Liver (tissue), 3 donors: ENCODE measurements around the gene LGALS8.

Experiments
- CTCF ChIP-seq: fragments of 150-350 bp; IDR thresholded peaks from 2 replicates; pipeline ENCODE4 v1.5.1; 2017; ENCODE audit warnings: improper control_type of control experiment, low read depth, low read length; ENCODE audit not compliant: missing input control
- EGR1 ChIP-seq, 2 donors: IDR thresholded peaks; 2 replicates each; pipeline ENCODE4 v1.6.1; 2016 to 2018; ENCODE audit warnings: antibody characterized with exemption in 2 of 2, low read depth in 2 of 2
- JUND ChIP-seq, 2 donors: IDR thresholded peaks; 2 replicates each; pipeline ENCODE4 v1.6.1; 2016; ENCODE audit warnings: antibody characterized with exemption in 2 of 2
- RAD21 ChIP-seq, 2 donors: IDR thresholded peaks; 2 replicates each; pipeline ENCODE4 v1.6.1; 2016; ENCODE audit warnings: antibody characterized with exemption in 2 of 2, mild to moderate bottlenecking in 2 of 2
- RXRA ChIP-seq, 2 donors: IDR thresholded peaks; 2 replicates each; pipeline ENCODE4 v1.6.1; 2017 to 2018; ENCODE audit warnings: antibody characterized with exemption in 2 of 2, mild to moderate bottlenecking in 1 of 2
- TAF1 ChIP-seq: conservative IDR thresholded peaks from 2 replicates; pipeline ENCODE4 v1.6.1; 2016; ENCODE audit warnings: antibody characterized with exemption, mild to moderate bottlenecking
- TF ChIP-seq, protein P1 (sequence below): IDR thresholded peaks from 2 replicates; pipeline ENCODE4 v1.6.1; 2016; ENCODE audit warnings: antibody characterized with exemption
- donor health status: healthy.
- donor health status: healthy.

DNA sequence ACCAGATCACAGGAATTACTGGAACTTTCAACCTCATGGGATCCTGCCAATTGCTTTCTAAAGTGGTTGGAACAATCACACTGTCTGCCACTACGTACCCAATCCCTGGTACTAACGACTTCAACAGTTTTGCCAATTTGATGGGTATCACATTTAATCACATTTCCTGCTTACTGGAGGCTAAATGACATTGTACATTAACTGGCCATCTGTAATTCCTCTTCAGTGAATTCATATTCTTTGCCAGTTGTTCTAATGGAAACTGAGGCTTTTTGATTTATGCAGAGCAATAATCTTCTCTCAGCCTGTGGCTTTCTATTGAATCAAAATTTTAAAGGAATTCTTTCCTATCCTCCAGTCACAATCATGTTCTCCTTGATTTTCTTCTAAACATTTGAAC lies 38.2 kb downstream of the LGALS8 start:
- no peak for TF ChIP-seq CTCF
- no peak for TF ChIP-seq TAF1
- TF ChIP-seq EGR1 (IDR thresholded peaks at IDR 0.05; ENCODE audit: low read depth in 2 of 2) = no peak
- no peak for TF ChIP-seq RAD21 (IDR thresholded peaks at IDR 0.05)
- TF ChIP-seq RXRA (IDR thresholded peaks at IDR 0.05) = no peak
- no peak for TF ChIP-seq JUND (IDR thresholded peaks at IDR 0.05)
- TF ChIP-seq, protein P1, sequence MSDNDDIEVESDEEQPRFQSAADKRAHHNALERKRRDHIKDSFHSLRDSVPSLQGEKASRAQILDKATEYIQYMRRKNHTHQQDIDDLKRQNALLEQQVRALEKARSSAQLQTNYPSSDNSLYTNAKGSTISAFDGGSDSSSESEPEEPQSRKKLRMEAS = no peak
